PFSK-1 (cell line): ENCODE data around the gene GKN1.

ENCODE experiments used
- POLR2AphosphoS5 ChIP-seq: IDR thresholded peaks from 2 replicates; pipeline ENCODE4 v1.6.1; 2012; ENCODE audit warnings: low read depth, mild to moderate bottlenecking, control low read depth, low read length, moderate library complexity
- TAF1 ChIP-seq: IDR thresholded peaks from 2 replicates; pipeline ENCODE4 v1.6.1; 2012; ENCODE audit warnings: low read length, control low read depth, borderline replicate concordance; ENCODE audit not compliant: insufficient read depth
- TF ChIP-seq, protein P1 (sequence below), 2 experiments: IDR thresholded peaks; 2 replicates each; pipeline versions ENCODE4 v1.6.1 to v1.8.0; 2011 to 2012; ENCODE audit warnings: low read depth in 2 of 2, low read length in 2 of 2, control low read depth in 1 of 2, inconsistent platforms in 1 of 2, mild to moderate bottlenecking in 1 of 2, moderate library complexity in 1 of 2; ENCODE audit not compliant: insufficient read depth in 1 of 2

DNA sequence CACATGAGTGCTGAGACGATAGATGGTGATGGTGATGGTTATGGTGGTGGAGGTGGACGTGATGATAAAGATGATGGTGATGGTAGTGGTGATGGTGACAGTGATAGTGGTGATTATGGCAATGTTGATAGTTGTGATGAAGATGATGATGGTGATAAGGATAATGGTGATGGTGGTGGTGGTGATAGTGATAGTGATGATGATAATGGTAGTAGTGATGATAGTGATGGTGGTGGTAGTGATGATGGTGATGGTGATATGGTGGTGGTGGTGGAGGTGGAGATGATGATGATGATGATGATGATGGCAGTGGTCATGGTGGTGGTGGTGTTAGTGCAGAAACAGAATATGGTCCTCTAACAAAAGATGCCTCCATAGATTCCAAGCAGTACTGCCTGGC lies 48.8 kb downstream of the GKN1 start:
- TF ChIP-seq POLR2AphosphoS5: no peak
- TF ChIP-seq, protein P1, sequence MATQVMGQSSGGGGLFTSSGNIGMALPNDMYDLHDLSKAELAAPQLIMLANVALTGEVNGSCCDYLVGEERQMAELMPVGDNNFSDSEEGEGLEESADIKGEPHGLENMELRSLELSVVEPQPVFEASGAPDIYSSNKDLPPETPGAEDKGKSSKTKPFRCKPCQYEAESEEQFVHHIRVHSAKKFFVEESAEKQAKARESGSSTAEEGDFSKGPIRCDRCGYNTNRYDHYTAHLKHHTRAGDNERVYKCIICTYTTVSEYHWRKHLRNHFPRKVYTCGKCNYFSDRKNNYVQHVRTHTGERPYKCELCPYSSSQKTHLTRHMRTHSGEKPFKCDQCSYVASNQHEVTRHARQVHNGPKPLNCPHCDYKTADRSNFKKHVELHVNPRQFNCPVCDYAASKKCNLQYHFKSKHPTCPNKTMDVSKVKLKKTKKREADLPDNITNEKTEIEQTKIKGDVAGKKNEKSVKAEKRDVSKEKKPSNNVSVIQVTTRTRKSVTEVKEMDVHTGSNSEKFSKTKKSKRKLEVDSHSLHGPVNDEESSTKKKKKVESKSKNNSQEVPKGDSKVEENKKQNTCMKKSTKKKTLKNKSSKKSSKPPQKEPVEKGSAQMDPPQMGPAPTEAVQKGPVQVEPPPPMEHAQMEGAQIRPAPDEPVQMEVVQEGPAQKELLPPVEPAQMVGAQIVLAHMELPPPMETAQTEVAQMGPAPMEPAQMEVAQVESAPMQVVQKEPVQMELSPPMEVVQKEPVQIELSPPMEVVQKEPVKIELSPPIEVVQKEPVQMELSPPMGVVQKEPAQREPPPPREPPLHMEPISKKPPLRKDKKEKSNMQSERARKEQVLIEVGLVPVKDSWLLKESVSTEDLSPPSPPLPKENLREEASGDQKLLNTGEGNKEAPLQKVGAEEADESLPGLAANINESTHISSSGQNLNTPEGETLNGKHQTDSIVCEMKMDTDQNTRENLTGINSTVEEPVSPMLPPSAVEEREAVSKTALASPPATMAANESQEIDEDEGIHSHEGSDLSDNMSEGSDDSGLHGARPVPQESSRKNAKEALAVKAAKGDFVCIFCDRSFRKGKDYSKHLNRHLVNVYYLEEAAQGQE (IDR thresholded peaks at IDR 0.05; ENCODE audit: insufficient read depth in 1 of 2, low read depth in 2 of 2, low read length in 2 of 2): no peak
- TF ChIP-seq TAF1: no peak
